GM21390 (cell line): ENCODE data around the gene CCDC102B.
"Not testable (repeated sequence)": the region's sequence is repeated elsewhere in the genome, so short reads cannot be mapped to it uniquely, and the experiment has no call there.

Experiments used
- ATAC-seq: cut with Tn5 transposase; IDR thresholded peaks from one replicate; pipeline ENCODE4 v1.9.1; 2021; ENCODE audit not compliant: unreplicated experiment

The CCDC102B gene

GRCh38 chr18:68965817-68966216 is 167.9 kb downstream of the CCDC102B start:
- no peak for ATAC-seq

GRCh38 chr18:68969027-68969426 is 171.1 kb downstream of the CCDC102B start:
- no peak for ATAC-seq

- ATAC-seq: no peak
These were observed 174.3 kb downstream of the CCDC102B start for GRCh38 chr18:68972176-68972575.

GRCh38 chr18:68979737-68980136 is 181.9 kb downstream of the CCDC102B start:
- ATAC-seq: no peak

- ATAC-seq: no peak
These were observed 185.2 kb downstream of the CCDC102B start for GRCh38 chr18:68983126-68983525.

GRCh38 chr18:68984342-68984741 is 186.5 kb downstream of the CCDC102B start:
- no peak for ATAC-seq

GRCh38 chr18:68985172-68985820 is 187.4 kb downstream of the CCDC102B start:
- ATAC-seq: peak; percentile 73

GRCh38 chr18:68991286-68991685 is 193.4 kb downstream of the CCDC102B start:
- peak; percentile 69 for ATAC-seq

- ATAC-seq: peak; percentile 56
These were observed 195.0 kb downstream of the CCDC102B start for GRCh38 chr18:68992719-68993482.

- no peak for ATAC-seq
These were observed 197.8 kb downstream of the CCDC102B start for GRCh38 chr18:68995675-68996074.

- ATAC-seq: no peak
These were observed 200.0 kb downstream of the CCDC102B start for GRCh38 chr18:68997845-68998244.

- no peak for ATAC-seq
These were observed 202.5 kb downstream of the CCDC102B start for GRCh38 chr18:69000366-69000765.

- ATAC-seq: no peak
These were observed 204.4 kb downstream of the CCDC102B start for GRCh38 chr18:69002233-69002632.

GRCh38 chr18:69006212-69006611 is 208.3 kb downstream of the CCDC102B start:
- ATAC-seq: not testable (repeated sequence)

- no peak for ATAC-seq
These were observed 210.7 kb downstream of the CCDC102B start for GRCh38 chr18:69008538-69008937.

GRCh38 chr18:69021211-69021805 is 223.4 kb downstream of the CCDC102B start:
- ATAC-seq: no peak

- no peak for ATAC-seq
These were observed 224.5 kb downstream of the CCDC102B start for GRCh38 chr18:69022426-69022825.

GRCh38 chr18:69031571-69031970 is 233.7 kb downstream of the CCDC102B start:
- no peak for ATAC-seq

- ATAC-seq: no peak
These were observed 234.1 kb downstream of the CCDC102B start for GRCh38 chr18:69032009-69032408.

GRCh38 chr18:69035756-69036155 is 237.9 kb downstream of the CCDC102B start:
- no peak for ATAC-seq

GRCh38 chr18:69044215-69044614 is 246.3 kb downstream of the CCDC102B start:
- ATAC-seq: no peak

- ATAC-seq: no peak
These were observed 266.2 kb downstream of the CCDC102B start for GRCh38 chr18:69064063-69064462.
